HG03520 (cell line): ENCODE measurements around the gene BIN1.
A peak's percentile ranks its signal among the peaks of the same experiment; 100 is the strongest.

Experiments
- ATAC-seq: cut with Tn5 transposase; IDR thresholded peaks from one replicate; pipeline ENCODE4 v1.9.1; 2021; ENCODE audit warnings: mild to moderate bottlenecking, moderate library complexity; ENCODE audit not compliant: unreplicated experiment

The BIN1 gene

GRCh38 chr2:127000937-127001336 is 106.0 kb downstream of the BIN1 start:
- peak; percentile 55 for ATAC-seq

- no peak for ATAC-seq
These were observed 106.8 kb downstream of the BIN1 start for GRCh38 chr2:127000194-127000593.

GRCh38 chr2:126999106-126999756 is 107.7 kb downstream of the BIN1 start:
- no peak for ATAC-seq

GRCh38 chr2:126998486-126998885 is 108.5 kb downstream of the BIN1 start:
- no peak for ATAC-seq
